Mammary epithelial cell (primary cell): ENCODE results near the gene AJAP1.

ENCODE experiments used
- EZH2 ChIP-seq: IDR thresholded peaks from 2 replicates; pipeline ENCODE4 v1.6.1; 2012; ENCODE audit warnings: low read length, inconsistent platforms, borderline replicate concordance
- TF ChIP-seq, protein P1 (sequence below), 2 donors: IDR thresholded peaks in 1 of 2; conservative IDR thresholded peaks in 1 of 2; 2 replicates each; pipeline ENCODE4 v1.5.1; 2011 to 2012; ENCODE audit warnings: inconsistent platforms in 2 of 2, low read length in 2 of 2, mild to moderate bottlenecking in 2 of 2, control low read depth in 1 of 2, low read depth in 1 of 2; ENCODE audit not compliant: insufficient read depth in 1 of 2; ENCODE audit errors: extremely low read depth in 1 of 2

- TF ChIP-seq, protein P1, sequence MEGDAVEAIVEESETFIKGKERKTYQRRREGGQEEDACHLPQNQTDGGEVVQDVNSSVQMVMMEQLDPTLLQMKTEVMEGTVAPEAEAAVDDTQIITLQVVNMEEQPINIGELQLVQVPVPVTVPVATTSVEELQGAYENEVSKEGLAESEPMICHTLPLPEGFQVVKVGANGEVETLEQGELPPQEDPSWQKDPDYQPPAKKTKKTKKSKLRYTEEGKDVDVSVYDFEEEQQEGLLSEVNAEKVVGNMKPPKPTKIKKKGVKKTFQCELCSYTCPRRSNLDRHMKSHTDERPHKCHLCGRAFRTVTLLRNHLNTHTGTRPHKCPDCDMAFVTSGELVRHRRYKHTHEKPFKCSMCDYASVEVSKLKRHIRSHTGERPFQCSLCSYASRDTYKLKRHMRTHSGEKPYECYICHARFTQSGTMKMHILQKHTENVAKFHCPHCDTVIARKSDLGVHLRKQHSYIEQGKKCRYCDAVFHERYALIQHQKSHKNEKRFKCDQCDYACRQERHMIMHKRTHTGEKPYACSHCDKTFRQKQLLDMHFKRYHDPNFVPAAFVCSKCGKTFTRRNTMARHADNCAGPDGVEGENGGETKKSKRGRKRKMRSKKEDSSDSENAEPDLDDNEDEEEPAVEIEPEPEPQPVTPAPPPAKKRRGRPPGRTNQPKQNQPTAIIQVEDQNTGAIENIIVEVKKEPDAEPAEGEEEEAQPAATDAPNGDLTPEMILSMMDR (conservative IDR thresholded peaks at IDR 0.05 in 1 of 2, IDR thresholded peaks at IDR 0.05 in 1 of 2; ENCODE audit: extremely low read depth in 1 of 2, insufficient read depth in 1 of 2, low read depth in 1 of 2, low read length in 2 of 2): no peak
- no peak for TF ChIP-seq EZH2
These were observed 81.8 kb downstream of the AJAP1 start for GRCh38 chr1:4736254-4736653.
